Measurements from ENCODE around the gene MRGPRD. TPM values are rescaled to one million over a fixed set of nuclear protein-coding genes. Genes with fewer than 3 reads are reported as not detected.
"Not testable (repeated sequence)": the region's sequence is repeated elsewhere in the genome, so short reads cannot be mapped to it uniquely, and the experiment has no call there.

MRGPRD gene
- total RNA-seq, 1 donor from 2014 or later, result not detected

DNA sequence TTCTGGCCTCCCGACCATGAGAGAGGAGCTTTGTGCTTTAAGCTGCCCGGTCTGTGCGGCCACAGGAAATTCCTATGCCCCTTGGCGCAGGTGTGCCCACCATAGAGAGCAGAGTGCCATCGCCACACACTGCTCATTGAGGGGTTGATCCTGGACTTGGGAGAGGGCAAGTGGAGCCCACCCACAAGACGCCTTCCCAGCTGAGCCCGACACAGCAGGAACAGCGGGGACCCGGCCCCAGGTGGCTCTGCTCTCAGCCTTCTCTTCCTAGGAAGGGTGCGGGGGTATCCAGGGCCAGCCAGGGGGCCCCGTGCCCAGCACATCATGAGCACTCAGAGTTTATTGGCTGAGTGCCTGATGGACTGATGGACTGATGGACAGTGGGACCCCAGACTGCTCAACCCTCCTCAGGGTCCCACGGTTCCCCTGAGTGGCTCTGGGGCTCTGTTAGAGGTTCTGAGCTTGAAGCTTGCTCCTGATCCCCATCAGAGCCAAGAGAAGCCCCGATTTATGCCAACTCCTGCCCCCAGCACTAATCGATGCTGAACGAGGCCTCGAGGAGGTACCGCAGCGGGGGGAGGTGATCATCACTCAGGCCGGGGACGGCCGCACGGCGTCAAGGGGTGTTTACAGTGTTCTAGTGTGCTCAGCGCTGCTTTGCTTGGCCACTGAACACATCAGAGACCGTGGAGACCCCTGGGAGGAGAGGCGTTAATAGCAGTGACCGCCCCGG is 13.5 kb upstream of the MRGPRD start:
- no peak for DNase-seq (ENCODE audit: low spot score)

GRCh38 chr11:68993546-68993945 is 12.8 kb upstream of the MRGPRD start:
- DNase-seq (ENCODE audit: low spot score), result no peak

- no peak for DNase-seq (ENCODE audit: low spot score)
Measured at GRCh38 chr11:68992743-68993255, 12.0 kb upstream of the MRGPRD start.

DNA sequence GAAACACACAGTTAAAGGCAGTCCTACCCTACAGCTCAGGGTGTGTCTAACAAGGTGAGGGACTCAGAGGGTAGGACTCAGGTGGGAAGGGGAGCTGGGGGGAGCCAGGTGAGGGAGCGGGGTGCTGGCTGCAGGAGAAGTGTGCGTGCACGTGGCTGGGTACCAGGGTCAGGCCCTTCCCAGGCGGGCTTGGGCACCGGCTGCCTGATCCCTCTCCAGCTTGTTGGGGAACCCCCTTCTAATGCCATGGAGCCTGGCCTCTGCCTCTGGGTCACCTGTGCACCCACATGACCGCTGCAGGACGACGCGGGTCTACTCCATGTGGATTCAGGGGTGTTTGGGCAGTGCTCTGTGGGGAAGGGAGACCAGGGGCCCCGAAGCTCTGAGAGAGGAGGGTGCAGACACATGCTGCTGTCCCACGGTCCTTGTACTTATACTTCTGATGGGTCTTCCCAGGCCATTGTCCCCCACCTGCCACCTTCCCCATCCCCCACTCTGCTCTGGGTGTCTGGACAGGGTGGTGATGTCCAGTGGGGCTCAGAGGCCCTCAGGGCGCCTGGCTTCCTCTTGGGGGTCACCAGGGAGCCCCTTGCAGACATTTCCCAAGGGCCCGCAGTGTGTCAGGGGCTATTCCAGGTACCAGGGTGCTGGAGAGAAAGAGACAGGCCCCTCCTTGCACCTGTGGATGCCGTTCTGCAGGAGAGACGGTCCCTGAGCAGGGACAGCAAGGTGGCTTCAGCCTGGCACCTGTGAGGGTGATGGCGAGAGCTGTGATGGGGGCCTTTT is 10.4 kb upstream of the MRGPRD start:
- no peak for DNase-seq (ENCODE audit: low spot score)

DNA sequence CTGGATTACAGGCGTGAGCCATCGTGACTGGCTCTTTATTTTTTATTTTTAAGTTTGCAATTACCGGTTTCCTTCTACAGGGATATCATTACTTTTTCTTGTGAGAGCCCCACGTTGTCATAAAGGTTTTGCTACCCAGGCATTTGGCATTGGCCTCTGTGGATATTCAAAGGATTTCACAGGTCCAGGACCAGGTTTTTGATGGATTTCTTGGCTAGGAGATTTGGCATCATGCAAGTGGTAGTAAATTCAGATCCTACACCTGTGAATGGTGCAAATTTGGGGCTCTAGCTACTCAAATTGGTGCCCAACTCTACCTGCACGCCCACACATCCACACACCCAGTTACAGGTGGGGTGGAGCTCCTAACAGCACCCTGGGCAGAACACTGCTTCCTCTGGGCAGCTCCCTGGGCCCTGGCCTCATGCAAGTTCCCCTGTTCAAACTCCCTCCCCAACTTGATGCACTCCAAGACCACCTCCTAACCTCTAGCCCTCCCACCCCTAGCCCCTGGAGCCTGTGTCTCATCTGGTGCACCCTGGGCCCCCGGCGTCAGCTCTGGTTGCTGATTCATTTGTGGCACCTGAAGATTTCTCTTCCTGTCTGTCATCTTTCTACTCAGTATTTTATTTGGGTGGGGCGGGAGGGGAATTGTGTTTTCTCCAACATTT is 9.3 kb upstream of the MRGPRD start:
- no peak for DNase-seq (ENCODE audit: low spot score)

- no peak for DNase-seq (ENCODE audit: low spot score)
Measured at GRCh38 chr11:68988491-68988890, 7.7 kb upstream of the MRGPRD start.

GRCh38 chr11:68987211-68987610 is 6.4 kb upstream of the MRGPRD start:
- DNase-seq (ENCODE audit: low spot score), result no peak

DNA sequence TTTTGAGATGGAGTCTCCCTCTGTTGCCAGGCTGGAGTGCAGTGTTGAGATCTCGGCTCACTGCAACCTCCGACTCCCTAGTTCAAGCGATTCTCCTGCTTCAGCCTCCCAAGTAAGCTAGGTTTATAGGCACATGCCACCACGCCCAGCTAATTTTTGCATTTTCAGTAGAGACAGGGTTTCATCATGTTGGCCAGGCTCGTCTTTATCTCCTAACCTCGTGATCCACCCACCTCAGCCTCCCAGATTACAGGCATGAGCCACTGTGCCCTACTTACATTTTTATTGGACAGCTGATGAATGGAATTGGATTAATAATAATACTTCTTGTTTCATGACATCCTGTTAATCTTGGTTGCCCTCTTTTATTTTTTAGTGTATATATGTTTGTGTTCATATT is 3.0 kb upstream of the MRGPRD start:
- DNase-seq (ENCODE audit: low spot score), result no peak

DNA sequence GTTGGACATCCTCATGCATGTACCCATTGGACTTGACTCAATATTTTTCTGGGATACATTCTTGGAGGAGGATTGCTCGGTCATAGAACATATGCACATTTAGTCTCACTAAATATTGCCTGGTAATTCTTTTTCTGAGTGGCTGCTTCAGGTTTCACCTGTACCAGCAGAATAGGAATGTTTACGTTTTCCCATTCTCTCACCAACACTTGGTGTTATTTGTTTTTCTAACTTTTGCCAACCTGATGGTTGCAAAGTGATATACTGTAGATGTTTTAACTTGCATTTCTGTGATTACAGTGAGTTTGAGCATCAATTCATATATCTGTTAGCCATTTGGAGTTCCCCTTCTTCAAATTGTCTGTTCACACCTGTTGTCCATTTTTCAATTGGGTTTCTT is 1.3 kb upstream of the MRGPRD start:
- DNase-seq (ENCODE audit: low spot score), result no peak

- no peak for DNase-seq (ENCODE audit: low spot score)
Measured at GRCh38 chr11:68979931-68980775, 633 bp downstream of the MRGPRD start.

DNA sequence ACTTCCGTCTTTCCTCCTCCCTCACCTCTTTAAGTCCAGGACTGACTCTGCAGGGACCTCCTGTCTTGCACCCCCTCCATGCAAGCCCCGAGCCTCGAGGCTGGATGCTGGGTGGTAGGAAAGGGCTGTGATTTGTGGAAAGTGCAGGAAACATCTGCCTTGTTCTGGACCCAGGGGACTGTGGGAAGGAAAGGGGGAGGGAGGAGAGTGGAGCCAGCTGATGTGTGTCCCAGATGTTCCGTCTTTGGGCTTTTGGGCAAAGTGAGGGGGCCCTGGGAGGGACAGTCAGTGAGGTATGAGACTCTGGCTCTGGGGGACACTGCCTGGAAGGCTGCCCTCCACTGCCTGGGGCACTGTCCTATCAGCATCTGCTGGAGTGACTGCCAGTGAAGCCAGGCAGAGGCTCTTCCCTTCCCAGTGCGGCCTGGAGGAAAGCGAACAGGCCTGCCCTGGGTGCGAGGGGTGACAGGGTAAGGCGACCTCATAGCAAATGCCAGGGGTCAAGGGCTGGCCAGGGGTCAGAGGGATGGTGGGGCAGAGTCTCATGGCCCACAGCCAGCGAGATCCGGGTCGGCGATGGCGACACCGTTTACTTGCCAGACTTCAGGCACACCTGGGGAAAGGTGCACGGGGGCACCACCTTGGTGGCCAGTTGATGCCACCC is 1.7 kb downstream of the MRGPRD start:
- DNase-seq (ENCODE audit: low spot score), result no peak

DNA sequence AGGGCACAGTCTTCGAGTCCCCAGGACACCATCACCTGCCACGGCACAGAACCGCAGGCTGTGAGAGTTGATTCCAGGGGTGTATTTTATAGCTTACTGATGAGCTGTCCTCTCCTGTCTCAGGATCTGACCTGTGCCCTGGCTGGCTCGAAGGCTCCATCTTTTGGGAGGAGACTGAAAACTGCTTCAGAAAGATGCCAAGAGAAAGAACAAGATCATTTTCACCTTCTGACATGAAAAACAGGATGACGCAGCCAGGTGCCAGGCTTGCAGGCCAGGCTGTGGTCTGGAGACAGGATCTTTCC is 2.2 kb downstream of the MRGPRD start:
- DNase-seq (ENCODE audit: low spot score), result no peak

- DNase-seq (ENCODE audit: low spot score), result no peak
Measured at GRCh38 chr11:68977781-68978625, 2.8 kb downstream of the MRGPRD start.

GRCh38 chr11:68976563-68976962 is 4.2 kb downstream of the MRGPRD start:
- DNase-seq (ENCODE audit: low spot score), result no peak

- DNase-seq (ENCODE audit: low spot score), result no peak
Measured at GRCh38 chr11:68976095-68976494, 4.7 kb downstream of the MRGPRD start.

GRCh38 chr11:68974421-68975194 is 6.2 kb downstream of the MRGPRD start:
- DNase-seq (ENCODE audit: low spot score), result no peak

- not testable (repeated sequence) for DNase-seq (ENCODE audit: low spot score)
Measured at GRCh38 chr11:68973706-68974105, 7.1 kb downstream of the MRGPRD start.

- DNase-seq (ENCODE audit: low spot score), result no peak
Measured at GRCh38 chr11:68973219-68973618, 7.6 kb downstream of the MRGPRD start.

DNA sequence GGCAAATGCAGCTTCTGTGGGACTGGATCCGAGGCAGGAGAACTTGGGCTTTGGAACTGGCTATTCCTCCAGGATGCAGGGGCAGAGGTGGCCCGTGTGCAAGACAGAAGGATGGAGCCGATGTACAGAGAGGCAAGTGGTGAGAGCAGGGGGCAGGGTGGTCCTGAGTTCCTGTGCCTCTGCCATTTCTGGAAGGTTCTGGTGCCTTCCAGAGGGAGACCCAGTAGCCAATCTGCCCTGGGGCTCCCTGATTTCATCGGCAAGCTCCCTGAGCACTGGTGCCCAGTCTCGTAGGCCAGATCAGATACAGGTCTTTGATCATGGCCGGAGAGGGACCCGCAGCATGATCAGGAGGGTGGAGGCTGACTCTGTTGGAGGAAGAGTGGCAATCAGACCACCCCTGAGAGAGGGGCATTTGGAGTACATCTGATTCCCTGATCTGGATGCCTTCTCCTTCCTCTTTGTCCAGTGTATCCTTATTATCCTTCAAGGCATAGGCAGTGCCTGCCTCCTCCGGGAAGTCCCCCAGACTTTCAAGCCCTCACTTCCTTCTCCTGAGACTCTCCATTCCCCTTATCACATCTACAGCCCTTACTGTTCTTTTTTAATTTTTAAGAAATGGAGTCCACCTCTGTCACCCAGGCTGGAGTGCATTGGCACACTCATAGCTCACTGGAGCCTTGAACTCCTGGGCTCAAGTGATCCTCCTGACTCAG is 9.7 kb downstream of the MRGPRD start:
- no peak for DNase-seq (ENCODE audit: low spot score)
